HepG2 (cell line): Measurements from ENCODE around the gene MFSD11. TPM values are rescaled to one million over a fixed set of nuclear protein-coding genes. Genes with fewer than 3 reads are reported as not detected.

Experiments used
- microRNA counts: library from miRNA; unstranded; fragments of <30 nt; microRNA quantifications from one replicate; lab custom pipeline; 2015
- microRNA-seq: library from miRNA; unstranded; fragments of <30 nt; microRNA quantifications from one replicate; pipeline ENCODE4, GENCODE V29; 2020
- polyA plus RNA-seq, 8 experiments: library from polyadenylated mRNA; depleted of rRNA in 3 of 8; stranded (reverse) in 7 of 8; unstranded in 1 of 8; fragments of >200 nt; fragmentation: Illumina TruSeq in 4 of 8; extraction: Trizol in 4 of 8; gene quantifications; 2 replicates each; pipeline versions ENCODE4 v1.2.1 to v1.2.3, GENCODE V29; 2011 to 2016; ENCODE audit warnings: low read depth in 4 of 8, missing spikeins in 1 of 8, mixed read lengths in 1 of 8; ENCODE audit not compliant: insufficient read depth in 1 of 8
- small RNA-seq, 3 experiments: library from RNA; depleted of rRNA; stranded (forward); fragments of <200 nt; gene quantifications; one replicate each; pipeline ENCODE3, GENCODE V24; 2012; ENCODE audit warnings: low read depth in 2 of 3, low replicate concordance in 1 of 3; ENCODE audit not compliant: insufficient read length in 3 of 3, insufficient read depth in 2 of 3
- total RNA-seq, 5 experiments: library from RNA; depleted of rRNA; stranded (reverse); fragments of >200 nt; fragmentation: Illumina TruSeq; extraction: Trizol; gene quantifications; 2 replicates each; pipeline ENCODE4 v1.2.3, GENCODE V29; 2016; ENCODE audit warnings: low read depth in 1 of 5

The MFSD11 gene
- total and polyA plus RNA-seq, 2 of the 13 experiments (the other 11 are each of a cell fraction or from before 2014, with no cell fraction given), result 26.1 to 36.3 TPM

MicroRNAs within 50 kb of the gene (microRNA counts, 767-probe panel; counts per million panel counts)
- not detected for microRNA hsa-miR-636 (lab: Ali Mortazavi, UCI)

Small RNA genes within 50 kb of the gene (microRNA-seq; reads per million reads assigned to microRNA genes)
- 3.7 reads per million, percentile 25 among the genes with 10 or more reads in this experiment for gene MIR636

Small RNA genes within 50 kb of the gene (small RNA-seq; reads per million reads assigned to genes)
- 0 reads per million in 3 experiments for gene AC005837.3
- 0 reads per million in 3 experiments for gene RF02271
- 0 reads per million in 3 experiments for gene RNU6-97P
- 0 to 0.97 (median 0) reads per million in 3 experiments for gene RNY4P36

Other genes with a start within 250 kb of the MFSD11 start
- gene RHBDF2, start 236.7 kb upstream of the MFSD11 start, total RNA-seq (2016; rRNA removed; fragmentation: Illumina TruSeq; extraction: Trizol), result 4.2 and 7.8 TPM in 2 replicates
- gene RHBDF2, start 236.7 kb upstream of the MFSD11 start, polyA plus RNA-seq (2011; rRNA removed), result 24.2 and 27.6 TPM in 2 replicates
- gene CYGB, start 200.4 kb upstream of the MFSD11 start, total RNA-seq (2016; rRNA removed; fragmentation: Illumina TruSeq; extraction: Trizol), result 27.1 and 28.9 TPM in 2 replicates
- gene CYGB, start 200.4 kb upstream of the MFSD11 start, polyA plus RNA-seq (2011; rRNA removed), result 18.9 and 23.3 TPM in 2 replicates
- gene PRCD, start 198.1 kb upstream of the MFSD11 start, total RNA-seq (2016; rRNA removed; fragmentation: Illumina TruSeq; extraction: Trizol), result 0.52 TPM in 1 of 2 replicates, not detected in the other
- 0.35 and 0.51 TPM in 2 replicates for gene PRCD, start 198.1 kb upstream of the MFSD11 start, polyA plus RNA-seq (2011; rRNA removed)
- 0.49 and 0.84 TPM in 2 replicates for gene ST6GALNAC2, start 152.3 kb upstream of the MFSD11 start, total RNA-seq (2016; rRNA removed; fragmentation: Illumina TruSeq; extraction: Trizol)
- gene ST6GALNAC2, start 152.3 kb upstream of the MFSD11 start, polyA plus RNA-seq (2011; rRNA removed), result 0.12 and 0.30 TPM in 2 replicates
- gene ST6GALNAC1, start 94.4 kb upstream of the MFSD11 start, total RNA-seq (2016; rRNA removed; fragmentation: Illumina TruSeq; extraction: Trizol), result not detected in 2 replicates
- not detected in 2 replicates for gene ST6GALNAC1, start 94.4 kb upstream of the MFSD11 start, polyA plus RNA-seq (2011; rRNA removed)
- gene MXRA7, start 27.2 kb upstream of the MFSD11 start, total RNA-seq (2016; rRNA removed; fragmentation: Illumina TruSeq; extraction: Trizol), result 28.0 and 44.8 TPM in 2 replicates
- gene MXRA7, start 27.2 kb upstream of the MFSD11 start, polyA plus RNA-seq (2011; rRNA removed), result 112 and 139 TPM in 2 replicates
- gene JMJD6, start 11.5 kb upstream of the MFSD11 start, total RNA-seq (2016; rRNA removed; fragmentation: Illumina TruSeq; extraction: Trizol), result 41.0 and 49.1 TPM in 2 replicates
- gene JMJD6, start 11.5 kb upstream of the MFSD11 start, polyA plus RNA-seq (2011; rRNA removed), result 33.6 and 36.0 TPM in 2 replicates
- gene METTL23, start 11.3 kb upstream of the MFSD11 start, total RNA-seq (2016; rRNA removed; fragmentation: Illumina TruSeq; extraction: Trizol), result 39.7 and 39.9 TPM in 2 replicates
- gene METTL23, start 11.3 kb upstream of the MFSD11 start, polyA plus RNA-seq (2011; rRNA removed), result 85.4 and 104 TPM in 2 replicates
- 249 and 319 TPM in 2 replicates for gene SRSF2, start 788 bp upstream of the MFSD11 start, total RNA-seq (2016; rRNA removed; fragmentation: Illumina TruSeq; extraction: Trizol)
- 306 and 308 TPM in 2 replicates for gene SRSF2, start 788 bp upstream of the MFSD11 start, polyA plus RNA-seq (2011; rRNA removed)
- 0.07 and 0.13 TPM in 2 replicates for gene MGAT5B, start 130.3 kb downstream of the MFSD11 start, total RNA-seq (2016; rRNA removed; fragmentation: Illumina TruSeq; extraction: Trizol)
- 0.07 and 0.09 TPM in 2 replicates for gene MGAT5B, start 130.3 kb downstream of the MFSD11 start, polyA plus RNA-seq (2011; rRNA removed)